HG03175 (cell line): ENCODE data around the gene ATG9B.

Source experiments
- ATAC-seq: cut with Tn5 transposase; IDR thresholded peaks from one replicate; pipeline ENCODE4 v1.9.1; 2021; ENCODE audit warnings: mild to moderate bottlenecking, moderate library complexity; ENCODE audit not compliant: unreplicated experiment

The ATG9B gene

GRCh38 chr7:151006590-151007300, 17.5 kb downstream of the ATG9B start:
- ATAC-seq, result no peak

- ATAC-seq, result no peak
These were observed 18.7 kb downstream of the ATG9B start for GRCh38 chr7:151005566-151005965.

GRCh38 chr7:151003572-151003971, 20.7 kb downstream of the ATG9B start:
- ATAC-seq, result no peak

DNA sequence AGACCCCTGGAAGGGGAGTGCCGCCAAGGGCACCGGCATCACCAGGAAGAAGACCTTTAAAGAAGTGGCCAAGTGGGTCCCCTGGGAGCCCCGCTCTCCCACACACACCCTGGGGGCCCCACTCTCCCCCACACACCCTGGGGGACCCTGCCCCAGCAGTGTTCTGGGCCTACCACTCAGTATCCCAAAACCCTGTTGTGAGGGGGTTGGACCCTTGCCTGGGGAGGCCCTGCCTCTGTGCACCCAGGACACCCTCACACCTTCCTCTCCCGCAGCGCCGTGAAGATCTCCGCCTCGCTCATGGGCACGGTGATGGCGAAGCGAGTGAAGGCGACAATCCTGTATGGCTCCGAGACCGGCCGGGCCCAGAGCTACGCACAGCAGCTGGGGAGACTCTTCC, 22.7 kb downstream of the ATG9B start:
- ATAC-seq, result no peak

DNA sequence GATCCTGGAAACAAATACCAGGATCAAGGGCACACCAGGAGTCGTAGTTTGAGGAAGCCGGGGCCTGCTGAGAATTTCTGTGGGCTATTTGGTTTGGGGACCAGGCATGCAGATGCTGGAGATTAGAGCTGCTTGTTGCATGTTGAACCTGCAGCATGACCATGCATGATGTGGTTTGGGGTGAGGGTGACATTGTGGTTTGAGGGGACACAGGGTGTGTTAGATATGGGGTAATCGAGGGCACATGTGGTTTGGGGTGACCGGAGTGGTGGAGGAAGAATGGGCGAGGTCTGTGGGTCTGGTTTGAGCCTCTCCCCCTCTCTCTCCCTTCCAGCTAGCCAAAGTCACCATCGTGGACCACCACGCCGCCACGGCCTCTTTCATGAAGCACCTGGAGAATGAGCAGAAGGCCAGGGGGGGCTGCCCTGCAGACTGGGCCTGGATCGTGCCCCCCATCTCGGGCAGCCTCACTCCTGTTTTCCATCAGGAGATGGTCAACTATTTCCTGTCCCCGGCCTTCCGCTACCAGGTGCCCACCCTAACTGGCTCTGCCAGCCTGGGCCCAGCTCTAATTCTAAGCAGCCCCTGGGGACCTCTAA, 23.3 kb downstream of the ATG9B start:
- ATAC-seq, result no peak

DNA sequence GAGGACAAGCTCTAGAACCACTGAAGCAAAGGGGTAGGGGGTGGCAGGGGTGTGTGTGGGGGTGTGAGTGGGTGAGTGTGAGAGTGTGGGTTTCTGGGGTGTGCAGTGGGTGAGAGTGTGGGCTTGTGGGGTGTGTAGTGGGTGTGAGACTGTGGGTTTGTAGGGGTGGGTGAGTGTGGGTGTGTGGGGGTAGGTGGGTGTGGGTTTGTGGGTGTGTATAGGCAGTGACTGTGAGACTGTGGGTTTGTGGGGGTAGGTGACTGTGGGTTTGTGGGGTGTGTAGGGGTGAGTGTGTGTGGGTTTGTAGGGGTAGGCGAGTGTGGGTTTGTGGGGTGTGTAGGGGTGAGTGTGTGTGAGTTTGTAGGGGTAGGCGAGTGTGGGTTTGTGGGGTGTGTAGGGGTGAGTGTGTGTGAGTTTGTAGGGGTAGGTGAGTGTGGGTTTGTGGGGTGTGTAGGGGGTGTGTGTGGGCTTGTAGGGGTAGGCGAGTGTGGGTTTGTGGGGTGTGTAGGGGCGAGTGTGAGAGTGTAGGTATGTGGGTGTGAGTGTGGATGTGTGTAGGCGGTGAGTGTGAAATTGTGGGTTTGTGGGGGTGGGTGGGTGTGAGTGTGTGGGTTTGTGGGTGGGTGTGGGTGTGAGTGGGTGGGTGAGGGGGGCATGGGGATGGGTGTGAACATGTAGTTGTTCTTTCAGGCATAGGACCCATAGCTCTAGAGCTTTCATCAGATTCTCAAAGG, 24.6 kb downstream of the ATG9B start:
- no peak for ATAC-seq

DNA sequence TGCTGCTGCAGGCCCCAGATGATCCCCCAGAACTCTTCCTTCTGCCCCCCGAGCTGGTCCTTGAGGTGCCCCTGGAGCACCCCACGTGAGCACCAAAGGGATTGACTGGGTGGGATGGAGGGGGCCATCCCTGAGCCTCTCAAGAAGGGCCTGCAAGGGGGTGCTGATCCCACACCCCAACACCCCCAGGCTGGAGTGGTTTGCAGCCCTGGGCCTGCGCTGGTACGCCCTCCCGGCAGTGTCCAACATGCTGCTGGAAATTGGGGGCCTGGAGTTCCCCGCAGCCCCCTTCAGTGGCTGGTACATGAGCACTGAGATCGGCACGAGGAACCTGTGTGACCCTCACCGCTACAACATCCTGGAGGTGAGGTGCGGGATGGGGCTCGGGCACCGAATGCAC, 25.3 kb downstream of the ATG9B start:
- ATAC-seq, result no peak

DNA sequence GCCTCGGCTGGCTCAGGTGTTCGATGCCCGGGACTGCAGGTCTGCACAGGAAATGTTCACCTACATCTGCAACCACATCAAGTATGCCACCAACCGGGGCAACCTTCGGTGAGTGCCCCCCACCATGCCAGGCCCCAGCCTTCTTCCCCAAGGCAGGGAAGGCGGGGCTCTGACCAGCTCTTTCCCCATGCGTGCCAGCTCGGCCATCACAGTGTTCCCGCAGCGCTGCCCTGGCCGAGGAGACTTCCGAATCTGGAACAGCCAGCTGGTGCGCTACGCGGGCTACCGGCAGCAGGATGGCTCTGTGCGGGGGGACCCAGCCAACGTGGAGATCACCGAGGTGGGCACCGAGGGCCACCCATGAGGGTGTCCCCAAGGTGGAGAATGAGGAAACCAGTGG, 26.0 kb downstream of the ATG9B start:
- ATAC-seq, result no peak

DNA sequence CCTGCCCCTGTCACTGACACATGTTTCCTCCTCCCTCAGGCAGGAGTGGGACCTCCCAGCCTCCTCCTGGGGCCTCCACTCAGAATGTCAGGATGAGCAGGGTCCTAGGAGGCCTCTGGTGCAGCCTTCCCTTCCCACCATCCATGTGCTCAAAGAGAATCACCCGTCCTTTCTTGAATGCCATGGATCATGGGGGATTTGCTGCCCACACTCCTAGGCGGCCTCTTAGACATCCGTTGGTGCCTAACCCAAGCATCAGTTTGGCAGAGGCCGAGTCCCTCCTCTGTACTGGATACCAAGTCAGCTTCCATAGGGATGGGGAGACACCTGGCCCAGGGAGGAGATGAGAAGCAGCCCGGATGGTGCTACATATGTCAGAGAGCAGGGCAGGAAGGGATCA, 26.5 kb downstream of the ATG9B start:
- no peak for ATAC-seq

GRCh38 chr7:150997075-150997511, 27.2 kb downstream of the ATG9B start:
- no peak for ATAC-seq

GRCh38 chr7:150996376-150997074, 27.8 kb downstream of the ATG9B start:
- ATAC-seq, result no peak

DNA sequence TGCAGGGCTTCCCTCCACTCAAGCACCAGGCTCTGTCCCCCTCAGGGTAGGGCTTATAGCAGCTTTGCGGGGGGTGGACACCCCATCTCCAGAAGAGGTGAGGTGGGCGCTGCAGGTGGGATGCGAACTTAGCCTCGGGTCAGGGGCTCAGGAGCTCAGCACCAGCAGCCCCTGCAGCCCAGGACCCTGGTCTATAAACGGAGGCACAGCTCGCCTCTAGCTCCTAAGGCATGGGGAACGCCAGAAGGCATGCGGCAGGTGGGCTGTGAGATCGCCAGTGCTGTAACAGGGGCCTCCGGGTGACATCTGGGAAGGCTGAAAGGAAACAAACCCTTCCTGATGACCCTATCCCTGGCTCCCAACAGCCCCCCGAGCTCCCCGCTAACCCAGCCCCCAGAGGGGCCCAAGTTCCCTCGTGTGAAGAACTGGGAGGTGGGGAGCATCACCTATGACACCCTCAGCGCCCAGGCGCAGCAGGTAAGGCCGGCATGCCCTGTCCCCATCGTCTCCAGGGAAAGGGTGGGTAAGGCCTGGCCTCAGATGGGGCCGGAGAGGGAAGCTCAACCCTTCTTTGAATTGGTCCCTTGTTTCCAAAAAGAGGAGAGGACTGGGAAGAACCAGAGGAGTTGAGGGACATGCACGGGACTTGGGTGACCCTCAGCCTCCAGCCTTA, 29.3 kb downstream of the ATG9B start:
- ATAC-seq, result no peak

- no peak for ATAC-seq
These were observed 30.0 kb downstream of the ATG9B start for GRCh38 chr7:150994141-150994837.

DNA sequence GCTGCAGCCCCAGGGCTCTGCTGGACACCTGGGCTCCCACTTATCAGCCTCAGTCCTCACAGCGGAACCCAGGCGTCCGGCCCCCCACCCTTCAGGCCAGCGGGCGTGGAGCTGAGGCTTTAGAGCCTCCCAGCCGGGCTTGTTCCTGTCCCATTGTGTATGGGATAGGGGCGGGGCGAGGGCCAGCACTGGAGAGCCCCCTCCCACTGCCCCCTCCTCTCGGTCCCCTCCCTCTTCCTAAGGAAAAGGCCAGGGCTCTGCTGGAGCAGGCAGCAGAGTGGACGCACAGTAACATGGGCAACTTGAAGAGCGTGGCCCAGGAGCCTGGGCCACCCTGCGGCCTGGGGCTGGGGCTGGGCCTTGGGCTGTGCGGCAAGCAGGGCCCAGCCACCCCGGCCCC, 30.8 kb downstream of the ATG9B start:
- ATAC-seq, result no peak

DNA sequence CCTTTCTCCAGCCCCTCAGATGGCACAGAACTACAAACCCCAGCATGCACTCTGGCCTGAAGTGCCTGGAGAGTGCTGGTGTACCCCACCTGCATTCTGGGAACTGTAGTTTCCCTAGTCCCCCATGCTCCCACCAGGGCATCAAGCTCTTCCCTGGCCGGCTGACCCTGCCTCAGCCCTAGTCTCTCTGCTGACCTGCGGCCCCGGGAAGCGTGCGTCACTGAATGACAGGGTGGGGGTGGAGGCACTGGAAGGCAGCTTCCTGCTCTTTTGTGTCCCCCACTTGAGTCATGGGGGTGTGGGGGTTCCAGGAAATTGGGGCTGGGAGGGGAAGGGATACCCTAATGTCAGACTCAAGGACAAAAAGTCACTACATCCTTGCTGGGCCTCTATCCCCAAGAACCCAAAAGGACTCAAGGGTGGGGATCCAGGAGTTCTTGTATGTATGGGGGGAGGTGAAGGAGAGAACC, 31.4 kb downstream of the ATG9B start:
- peak; percentile 55 for ATAC-seq

DNA sequence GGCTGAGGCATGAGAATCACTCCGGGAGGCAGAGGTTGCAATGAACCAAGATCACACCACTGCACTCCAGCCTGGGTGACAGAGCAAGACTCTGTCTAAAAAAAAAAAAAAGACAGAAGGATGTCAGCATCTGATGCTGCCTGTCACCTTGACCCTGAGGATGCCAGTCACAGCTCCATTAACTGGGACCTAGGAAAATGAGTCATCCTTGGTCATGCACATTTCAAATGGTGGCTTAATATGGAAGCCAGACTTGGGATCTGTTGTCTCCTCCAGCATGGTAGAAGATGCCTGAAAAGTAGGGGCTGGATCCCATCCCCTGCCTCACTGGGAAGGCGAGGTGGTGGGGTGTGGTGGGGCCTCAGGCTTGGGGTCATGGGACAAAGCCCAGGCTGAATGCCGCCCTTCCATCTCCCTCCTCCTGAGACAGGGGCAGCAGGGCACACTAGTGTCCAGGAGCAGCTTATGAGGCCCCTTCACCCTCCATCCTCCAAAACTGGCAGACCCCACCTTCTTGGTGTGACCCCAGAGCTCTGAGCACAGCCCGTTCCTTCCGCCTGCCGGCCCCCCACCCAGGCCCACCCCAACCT, 32.1 kb downstream of the ATG9B start:
- no peak for ATAC-seq

GRCh38 chr7:150990416-150991186, 33.7 kb downstream of the ATG9B start, which contains the start of gene NOS3:
NOS3 (plus strand) TSS chr7:150991017; CDS start chr7:150993804, 2,787 bp downstream.
- ATAC-seq, result no peak

DNA sequence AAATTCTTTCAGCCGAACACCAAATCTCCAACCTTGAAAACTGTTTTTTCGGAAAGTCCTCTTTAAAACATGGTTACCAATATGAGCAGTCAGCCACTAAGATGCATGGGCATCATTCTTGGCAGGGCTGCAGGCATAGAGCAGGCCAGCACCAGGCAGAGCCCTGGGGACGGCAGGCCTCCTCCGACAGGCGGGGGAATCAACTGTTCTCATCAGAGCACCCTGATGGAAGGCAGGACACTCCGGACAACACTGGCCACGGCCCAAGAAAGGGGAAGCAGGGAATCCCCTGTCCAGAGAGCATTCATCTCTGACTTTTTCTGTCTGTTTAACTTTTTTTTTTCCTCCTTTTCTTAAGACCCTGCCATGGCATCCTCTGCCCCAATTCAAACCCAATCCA, 34.8 kb downstream of the ATG9B start:
- no peak for ATAC-seq
